Loucy (cell line): ENCODE data around the gene CEP57L1.
"Not testable (repeated sequence)": the region's sequence is repeated elsewhere in the genome, so short reads cannot be mapped to it uniquely, and the experiment has no call there.

Experiments used
- H2AFZ ChIP-seq: fragments of 200-600 bp; sonication (generic); 2 replicates; pipeline ENCODE4 v1.6.0; 2016; ENCODE audit warnings: antibody characterized with exemption, mild to moderate bottlenecking, low read length, moderate library complexity
- H3F3A ChIP-seq: fragments of 200-600 bp; 2 replicates; pipeline ENCODE4 v1.6.0; 2016; ENCODE audit warnings: antibody characterized with exemption, low read depth, mild to moderate bottlenecking
- H3K27me3 ChIP-seq: fragments of 200-600 bp; sonication (generic); 2 replicates; pipeline ENCODE4 v1.6.1; 2014; ENCODE audit warnings: low read length, mild to moderate bottlenecking; ENCODE audit not compliant: insufficient read depth, poor library complexity, severe bottlenecking
- H3K36me3 ChIP-seq: fragments of 200-600 bp; sonication (generic); 2 replicates; pipeline ENCODE4 v1.6.1; 2016; ENCODE audit warnings: low read length; ENCODE audit not compliant: insufficient read depth
- H3K4me1 ChIP-seq: fragments of 200-600 bp; sonication (generic); 2 replicates; pipeline ENCODE4 v1.5.1; 2014; ENCODE audit warnings: low read length, mild to moderate bottlenecking; ENCODE audit not compliant: insufficient read depth, poor library complexity, severe bottlenecking
- H3K4me2 ChIP-seq: fragments of 200-600 bp; sonication (generic); 2 replicates; pipeline ENCODE4 v1.6.0; 2014; ENCODE audit warnings: antibody characterized with exemption, low read length, low read depth, mild to moderate bottlenecking; ENCODE audit not compliant: poor library complexity, severe bottlenecking
- H3K4me3 ChIP-seq: fragments of 200-600 bp; sonication (generic); 2 replicates; pipeline ENCODE4 v1.5.1; 2014; ENCODE audit warnings: low read length, mild to moderate bottlenecking, mixed read lengths; ENCODE audit not compliant: poor library complexity, severe bottlenecking
- H3K79me2 ChIP-seq: fragments of 200-600 bp; sonication (generic); 2 replicates; pipeline ENCODE4 v1.6.1; 2014; ENCODE audit warnings: low read length; ENCODE audit not compliant: insufficient read depth
- H3K9ac ChIP-seq: fragments of 200-600 bp; sonication (generic); 2 replicates; pipeline ENCODE4 v1.6.0; 2014; ENCODE audit warnings: mild to moderate bottlenecking, low read depth, low read length, moderate library complexity; ENCODE audit not compliant: poor library complexity, severe bottlenecking
- H3K9me2 ChIP-seq: fragments of 200-600 bp; sonication (generic); replicated peaks from 2 replicates; pipeline ENCODE4 v1.6.1; 2016; ENCODE audit warnings: low read depth, low read length, mixed read lengths
- H3K9me3 ChIP-seq: fragments of 200-600 bp; sonication (generic); 2 replicates; pipeline ENCODE4 v1.6.1; 2014; ENCODE audit warnings: mild to moderate bottlenecking, antibody characterized with exemption, low read length, low read depth; ENCODE audit not compliant: insufficient read depth
- H4K20me1 ChIP-seq: fragments of 200-600 bp; sonication (generic); 2 replicates; pipeline ENCODE4 v1.6.0; 2014; ENCODE audit warnings: antibody characterized with exemption, low read length, mild to moderate bottlenecking; ENCODE audit not compliant: insufficient read depth, poor library complexity, severe bottlenecking
- EZH2phosphoT487 ChIP-seq: fragments of 200-600 bp; IDR thresholded peaks from 2 replicates; pipeline ENCODE4 v1.6.1; 2018; ENCODE audit warnings: antibody characterized with exemption, mild to moderate bottlenecking, moderate library complexity, borderline replicate concordance
- TF ChIP-seq, protein P1 (sequence below): fragments of 200-600 bp; sonication (generic); conservative IDR thresholded peaks from 2 replicates; pipeline ENCODE4 v1.5.1; 2014; ENCODE audit warnings: mild to moderate bottlenecking, antibody characterized with exemption, low read length

The CEP57L1 gene

DNA sequence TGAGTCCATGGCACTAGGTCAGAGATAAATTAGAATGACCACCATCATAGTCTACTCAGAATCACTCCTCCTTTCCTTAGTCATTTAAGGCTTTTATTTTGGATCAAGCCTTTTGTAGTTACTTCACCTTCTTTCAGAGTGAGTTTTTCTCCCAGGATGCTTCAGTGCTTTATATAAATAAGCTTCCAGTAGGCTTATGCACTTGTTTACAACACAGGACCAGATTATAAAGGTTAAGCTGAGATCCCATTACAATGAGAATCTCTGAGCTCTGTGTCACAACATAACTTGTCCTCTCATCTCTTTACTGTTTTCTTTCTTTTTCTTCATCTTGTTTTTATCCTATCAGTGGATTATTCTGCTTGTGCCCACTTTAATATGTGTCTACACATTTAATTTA is 47.9 kb downstream of the CEP57L1 start:
- Histone ChIP-seq H3K4me1 (no peaks in the 10 kb centered on the region), H3K36me3 (peaks cover 4% of the 10 kb centered on the region; the same call in 1 of the 2 replicates), H3K27me3 (no peaks in the 10 kb centered on the region), H3K9me3 (no peaks in the 10 kb centered on the region), H3K4me2 (no peak overlapping the region), H2AFZ (no peak overlapping the region), H4K20me1 (no peaks in the 10 kb centered on the region), H3F3A (no peaks in the 10 kb centered on the region), H3K9ac (no peak overlapping the region), H3K9me2 (no peaks in the 10 kb centered on the region), H3K79me2 (no peaks in the 10 kb centered on the region), H3K4me3 (no peak overlapping the region)
- TF ChIP-seq, protein P1, sequence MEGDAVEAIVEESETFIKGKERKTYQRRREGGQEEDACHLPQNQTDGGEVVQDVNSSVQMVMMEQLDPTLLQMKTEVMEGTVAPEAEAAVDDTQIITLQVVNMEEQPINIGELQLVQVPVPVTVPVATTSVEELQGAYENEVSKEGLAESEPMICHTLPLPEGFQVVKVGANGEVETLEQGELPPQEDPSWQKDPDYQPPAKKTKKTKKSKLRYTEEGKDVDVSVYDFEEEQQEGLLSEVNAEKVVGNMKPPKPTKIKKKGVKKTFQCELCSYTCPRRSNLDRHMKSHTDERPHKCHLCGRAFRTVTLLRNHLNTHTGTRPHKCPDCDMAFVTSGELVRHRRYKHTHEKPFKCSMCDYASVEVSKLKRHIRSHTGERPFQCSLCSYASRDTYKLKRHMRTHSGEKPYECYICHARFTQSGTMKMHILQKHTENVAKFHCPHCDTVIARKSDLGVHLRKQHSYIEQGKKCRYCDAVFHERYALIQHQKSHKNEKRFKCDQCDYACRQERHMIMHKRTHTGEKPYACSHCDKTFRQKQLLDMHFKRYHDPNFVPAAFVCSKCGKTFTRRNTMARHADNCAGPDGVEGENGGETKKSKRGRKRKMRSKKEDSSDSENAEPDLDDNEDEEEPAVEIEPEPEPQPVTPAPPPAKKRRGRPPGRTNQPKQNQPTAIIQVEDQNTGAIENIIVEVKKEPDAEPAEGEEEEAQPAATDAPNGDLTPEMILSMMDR: no peak
- no peak for TF ChIP-seq EZH2phosphoT487

DNA sequence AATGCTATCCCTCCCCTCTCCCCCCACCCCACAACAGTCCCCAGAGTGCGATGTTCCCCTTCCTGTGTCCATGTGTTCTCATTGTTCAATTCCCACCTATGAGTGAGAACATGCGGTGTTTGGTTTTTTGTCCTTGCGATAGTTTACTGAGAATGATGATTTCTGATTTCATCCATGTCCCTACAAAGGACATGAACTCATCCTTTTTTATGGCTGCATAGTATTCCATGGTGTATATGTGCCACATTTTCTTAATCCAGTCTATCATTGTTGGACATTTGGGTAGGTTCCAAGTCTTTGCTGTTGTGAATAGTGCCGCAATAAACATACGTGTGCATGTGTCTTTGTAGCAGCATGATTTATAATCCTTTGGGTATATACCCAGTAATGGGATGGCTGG is 52.9 kb downstream of the CEP57L1 start:
- H3K36me3 ChIP-seq: peaks cover 12% of the 10 kb centered on the region; the same call in 1 of the 2 replicates
- H3K9me3 ChIP-seq, H3K4me3 ChIP-seq, H3F3A ChIP-seq, H3K27me3 ChIP-seq, H3K9ac ChIP-seq, H2AFZ ChIP-seq, H3K4me2 ChIP-seq, H4K20me1 ChIP-seq, H3K4me1 ChIP-seq, H3K79me2 ChIP-seq, H3K9me2 ChIP-seq: not testable (repeated sequence)

DNA sequence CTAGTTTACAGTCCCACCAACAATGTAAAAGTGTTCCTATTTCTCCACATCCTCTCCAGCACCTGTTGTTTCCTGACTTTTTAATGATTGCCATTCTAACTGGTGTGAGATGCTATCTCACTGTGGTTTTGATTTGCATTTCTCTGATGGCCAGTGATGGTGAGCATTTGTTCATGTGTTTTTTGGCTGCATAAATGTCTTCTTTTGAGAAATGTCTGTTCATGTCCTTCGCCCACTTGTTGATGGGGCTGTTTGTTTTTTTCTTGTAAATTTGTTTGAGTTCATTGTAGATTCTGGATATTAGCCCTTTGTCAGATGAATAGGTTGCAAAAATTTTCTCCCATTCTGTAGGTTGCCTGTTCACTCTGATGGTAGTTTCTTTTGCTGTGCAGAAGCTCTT is 53.4 kb downstream of the CEP57L1 start:
- H3K4me1 ChIP-seq, H3F3A ChIP-seq, H3K9ac ChIP-seq, H3K27me3 ChIP-seq, H3K4me3 ChIP-seq, H3K9me3 ChIP-seq, H3K79me2 ChIP-seq, H3K9me2 ChIP-seq, H2AFZ ChIP-seq, H3K4me2 ChIP-seq, H4K20me1 ChIP-seq: not testable (repeated sequence)
- peaks cover 14% of the 10 kb centered on the region; the same call in 1 of the 2 replicates for H3K36me3 ChIP-seq

DNA sequence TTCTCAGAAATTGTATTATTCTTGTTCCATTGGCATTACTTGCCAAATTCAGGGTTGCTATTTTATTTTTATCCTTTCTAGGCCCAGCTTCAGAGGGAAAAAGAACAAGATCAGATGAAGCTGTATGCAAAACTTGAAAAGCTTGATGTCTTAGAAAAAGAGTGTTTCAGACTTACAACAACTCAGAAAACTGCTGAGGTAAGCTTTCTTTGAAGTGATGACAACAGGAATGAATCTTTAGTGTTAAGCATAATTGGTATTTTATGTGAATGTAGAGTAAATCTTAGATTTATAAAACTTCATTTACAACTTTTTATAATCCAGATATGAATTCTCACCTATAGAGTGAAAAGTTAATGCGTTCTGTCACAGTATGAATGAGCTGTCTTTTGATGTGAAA is 58.4 kb downstream of the CEP57L1 start:
- Histone ChIP-seq H4K20me1 (no peaks in the 10 kb centered on the region), H3K9me3 (no peaks in the 10 kb centered on the region)

More for the DNA sequence above, 58.4 kb downstream of the CEP57L1 start:
- H3K4me2 ChIP-seq: no peak overlapping the region
- no peaks in the 10 kb centered on the region for H3F3A ChIP-seq
- H3K9ac ChIP-seq: no peak overlapping the region
- no peaks in the 10 kb centered on the region for H3K79me2 ChIP-seq
- peaks cover 48% of the 10 kb centered on the region; the same call in 1 of the 2 replicates for H3K36me3 ChIP-seq
- no peaks in the 10 kb centered on the region for H3K9me2 ChIP-seq
- TF ChIP-seq, protein P1: no peak
- TF ChIP-seq EZH2phosphoT487: no peak
- no peaks in the 10 kb centered on the region for H3K4me1 ChIP-seq
- no peak overlapping the region for H2AFZ ChIP-seq
- H3K4me3 ChIP-seq: no peak overlapping the region
- no peaks in the 10 kb centered on the region for H3K27me3 ChIP-seq
